Astrocyte of the spinal cord (primary cell): Measurements from ENCODE around the gene DNAAF5.

Experiments used
- DNase-seq: peaks from one replicate; pipeline ENCODE4 v3.0.0; 2011; ENCODE audit warnings: low read depth, low spot score
- H3K4me3 ChIP-seq: 2 replicates; pipeline ENCODE4 v1.5.1; 2011; ENCODE audit warnings: low read depth, mild to moderate bottlenecking, low read length, moderate library complexity
- in situ Hi-C: cut with HindIII; loops from 2 replicates; pipeline ENCODE4 v1.10.0; 2017; ENCODE audit warnings: low sequenced_read_pairs
- TF ChIP-seq, protein P1 (sequence below): IDR thresholded peaks from 2 replicates; pipeline ENCODE4 v1.5.1; 2012; ENCODE audit warnings: low read depth, mild to moderate bottlenecking, low read length, inconsistent platforms

The DNAAF5 gene

DNA sequence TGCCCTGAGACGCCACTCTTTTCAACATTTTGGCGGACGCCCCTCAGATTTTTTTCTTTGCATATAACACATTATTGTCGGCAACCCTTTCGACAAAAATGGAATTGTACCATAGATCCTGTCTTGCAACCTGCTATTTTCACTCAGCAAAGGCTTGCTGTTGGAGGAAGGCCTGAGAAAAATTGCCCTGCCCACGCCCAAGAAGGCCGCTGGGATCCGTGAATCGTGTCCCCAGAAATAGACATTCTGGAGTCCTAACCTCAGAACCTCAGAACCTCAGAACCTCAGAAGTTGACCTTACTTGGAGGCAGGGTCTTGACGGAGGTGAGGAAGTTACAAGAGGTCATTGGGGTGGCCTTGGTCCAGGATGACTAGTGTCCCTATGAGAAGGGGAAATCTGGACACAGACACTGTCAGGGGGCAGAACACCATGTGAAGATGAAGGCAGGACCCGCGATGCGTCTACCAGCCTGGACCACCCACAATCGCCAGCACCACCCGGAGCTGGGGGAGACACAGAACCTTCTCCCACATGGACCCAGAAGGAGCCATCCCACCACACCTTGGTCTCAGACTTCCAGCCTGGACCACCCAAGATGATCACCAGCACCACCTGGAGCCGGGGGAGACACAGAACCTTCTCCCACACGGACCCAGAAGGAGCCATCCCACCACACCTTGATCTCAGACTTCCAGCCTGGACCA is 19.1 kb upstream of the DNAAF5 start:
- H3K4me3 ChIP-seq = no peak overlapping the region
- DNase-seq = no peak
- TF ChIP-seq, protein P1, sequence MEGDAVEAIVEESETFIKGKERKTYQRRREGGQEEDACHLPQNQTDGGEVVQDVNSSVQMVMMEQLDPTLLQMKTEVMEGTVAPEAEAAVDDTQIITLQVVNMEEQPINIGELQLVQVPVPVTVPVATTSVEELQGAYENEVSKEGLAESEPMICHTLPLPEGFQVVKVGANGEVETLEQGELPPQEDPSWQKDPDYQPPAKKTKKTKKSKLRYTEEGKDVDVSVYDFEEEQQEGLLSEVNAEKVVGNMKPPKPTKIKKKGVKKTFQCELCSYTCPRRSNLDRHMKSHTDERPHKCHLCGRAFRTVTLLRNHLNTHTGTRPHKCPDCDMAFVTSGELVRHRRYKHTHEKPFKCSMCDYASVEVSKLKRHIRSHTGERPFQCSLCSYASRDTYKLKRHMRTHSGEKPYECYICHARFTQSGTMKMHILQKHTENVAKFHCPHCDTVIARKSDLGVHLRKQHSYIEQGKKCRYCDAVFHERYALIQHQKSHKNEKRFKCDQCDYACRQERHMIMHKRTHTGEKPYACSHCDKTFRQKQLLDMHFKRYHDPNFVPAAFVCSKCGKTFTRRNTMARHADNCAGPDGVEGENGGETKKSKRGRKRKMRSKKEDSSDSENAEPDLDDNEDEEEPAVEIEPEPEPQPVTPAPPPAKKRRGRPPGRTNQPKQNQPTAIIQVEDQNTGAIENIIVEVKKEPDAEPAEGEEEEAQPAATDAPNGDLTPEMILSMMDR = no peak
- in situ Hi-C loops = no loop called here

DNA sequence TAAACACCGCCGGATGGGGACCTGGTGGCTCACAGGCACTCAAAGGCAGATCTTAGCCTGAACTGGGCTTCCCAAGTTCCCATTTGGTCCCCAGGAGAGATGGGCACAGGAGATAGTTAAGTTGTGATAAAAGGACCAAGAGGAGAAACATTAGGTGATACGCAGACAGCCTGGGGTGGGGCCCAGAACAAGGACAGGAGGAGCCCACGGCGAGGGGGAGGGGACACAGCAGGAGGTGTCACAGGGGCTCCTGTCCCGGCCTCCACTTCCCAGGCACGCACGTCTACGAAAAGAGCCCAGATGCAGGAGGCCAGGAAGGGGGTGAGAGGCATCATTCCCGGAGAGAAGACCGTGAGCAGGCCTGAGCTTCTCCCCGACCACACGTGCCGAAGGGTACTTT is 16.3 kb upstream of the DNAAF5 start:
- no peak for DNase-seq
- TF ChIP-seq, protein P1 = no peak
- H3K4me3 ChIP-seq = no peak overlapping the region
- in situ Hi-C loops = no loop called here

DNA sequence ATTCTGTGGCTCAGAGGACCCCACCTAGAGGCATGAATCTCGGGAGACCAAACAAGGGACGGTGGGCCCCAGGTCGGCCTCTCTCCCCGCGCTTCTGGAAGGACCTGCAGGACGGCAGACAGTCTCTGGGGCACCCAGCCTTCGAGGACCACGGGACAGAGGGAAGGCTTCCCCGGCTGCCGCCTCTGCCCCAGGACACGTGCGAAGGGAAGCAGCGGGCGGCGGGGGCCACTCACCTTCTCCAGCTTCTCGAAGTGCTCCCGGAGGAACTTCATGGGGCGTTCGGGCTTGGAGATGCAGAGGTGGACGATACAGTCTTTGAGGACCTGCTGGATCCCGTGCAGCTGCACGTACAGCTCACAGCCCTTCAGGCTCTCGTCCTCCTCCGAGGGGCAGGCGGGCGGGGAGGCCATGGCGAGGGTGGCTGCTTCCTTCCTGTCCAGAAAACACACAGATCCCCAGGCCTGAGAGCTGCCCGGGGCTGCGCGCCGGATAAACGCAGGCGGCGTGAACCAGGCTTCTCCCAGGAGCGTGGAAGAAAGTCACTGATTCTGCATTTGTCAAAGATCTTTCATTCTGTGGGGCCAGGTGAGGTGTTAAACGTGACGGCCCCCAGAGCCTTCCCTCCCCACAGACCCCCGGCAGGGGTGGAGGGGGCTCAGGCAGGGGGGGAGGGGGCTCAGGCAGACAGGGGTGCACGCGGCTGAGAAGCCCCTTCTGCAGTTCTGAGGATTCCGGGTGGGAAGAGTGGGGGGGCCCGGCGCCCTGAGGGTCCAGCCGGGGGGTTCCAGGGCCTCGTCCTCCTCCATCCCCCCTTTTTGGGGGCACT is 15.2 kb upstream of the DNAAF5 start:
- H3K4me3 ChIP-seq = peak overlapping the region; percentile 36
- DNase-seq = no peak
- TF ChIP-seq, protein P1 = no peak
- in situ Hi-C loops = no loop called here

DNA sequence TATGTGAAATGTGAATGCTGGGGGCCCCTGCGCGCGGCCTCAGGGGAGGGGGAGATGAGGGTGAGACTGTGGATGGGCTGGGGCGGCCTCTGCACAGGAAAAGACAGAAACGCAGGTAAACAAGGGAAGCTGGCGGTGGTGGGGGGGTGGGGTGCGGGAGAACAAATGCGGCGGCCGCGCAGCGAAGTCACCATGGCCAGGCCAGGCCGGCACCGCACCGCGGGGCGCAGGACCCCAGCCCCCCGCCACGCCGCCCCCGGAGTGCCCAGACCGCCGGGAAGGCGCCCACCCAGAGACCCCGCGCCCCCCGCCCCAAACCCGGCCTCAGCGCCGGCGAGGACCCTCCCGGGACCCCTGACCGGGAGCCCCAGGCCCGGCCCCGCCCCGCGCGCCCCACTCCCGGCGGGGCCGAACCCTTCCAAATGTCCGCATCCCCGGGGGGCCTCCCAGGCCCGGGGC is 14.5 kb upstream of the DNAAF5 start:
- in situ Hi-C loops = no loop called here
- H3K4me3 ChIP-seq = peak overlapping the region; percentile 36
- TF ChIP-seq, protein P1 = no peak
- no peak for DNase-seq

- H3K4me3 ChIP-seq = peak overlapping the region; percentile 36
- no peak for DNase-seq
- in situ Hi-C loops = no loop called here
- TF ChIP-seq, protein P1 = no peak
These were observed 13.9 kb upstream of the DNAAF5 start for GRCh38 chr7:712381-713138.

- DNase-seq = no peak
- TF ChIP-seq, protein P1 = no peak
- in situ Hi-C loops = no loop called here
- H3K4me3 ChIP-seq = no peak overlapping the region
These were observed 13.4 kb upstream of the DNAAF5 start for GRCh38 chr7:713139-713457.
